ENCODE results near the gene PLCB1.

PLCB1 gene

DNA sequence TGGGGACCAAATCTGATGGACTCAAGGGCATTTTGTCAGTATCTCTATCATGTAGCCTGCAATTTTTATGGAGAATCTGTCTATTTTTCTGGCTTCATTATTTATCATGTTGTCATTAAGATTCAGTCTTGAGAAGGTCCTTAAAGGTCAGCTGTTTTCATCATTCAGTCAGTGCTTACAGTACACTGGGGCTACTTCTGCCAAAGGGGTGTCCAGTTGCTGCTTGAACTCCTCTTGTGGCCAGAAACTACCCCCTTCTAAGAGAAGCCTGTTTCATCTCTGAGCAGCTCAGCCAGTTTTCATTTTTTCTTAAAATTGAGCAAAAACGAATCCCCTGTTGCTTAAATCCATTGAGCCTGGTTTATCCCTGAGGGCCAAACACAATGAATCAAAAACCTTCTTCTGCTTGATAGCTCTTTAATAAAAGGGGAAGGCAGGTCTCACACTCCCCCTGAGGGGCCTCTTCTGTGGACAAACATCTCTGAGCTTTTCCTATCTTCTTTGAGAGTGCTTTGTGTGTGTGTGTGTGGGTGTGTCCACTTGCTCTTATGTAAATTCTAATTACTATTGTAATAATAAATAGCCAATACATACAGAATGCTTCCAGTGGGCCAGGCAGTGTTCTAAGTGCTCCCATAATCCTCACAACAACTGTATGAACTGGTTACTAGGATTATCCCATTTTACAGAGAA, 172.2 kb downstream of the PLCB1 start:
- no peak for DNase-seq
- TF ChIP-seq, protein P1, sequence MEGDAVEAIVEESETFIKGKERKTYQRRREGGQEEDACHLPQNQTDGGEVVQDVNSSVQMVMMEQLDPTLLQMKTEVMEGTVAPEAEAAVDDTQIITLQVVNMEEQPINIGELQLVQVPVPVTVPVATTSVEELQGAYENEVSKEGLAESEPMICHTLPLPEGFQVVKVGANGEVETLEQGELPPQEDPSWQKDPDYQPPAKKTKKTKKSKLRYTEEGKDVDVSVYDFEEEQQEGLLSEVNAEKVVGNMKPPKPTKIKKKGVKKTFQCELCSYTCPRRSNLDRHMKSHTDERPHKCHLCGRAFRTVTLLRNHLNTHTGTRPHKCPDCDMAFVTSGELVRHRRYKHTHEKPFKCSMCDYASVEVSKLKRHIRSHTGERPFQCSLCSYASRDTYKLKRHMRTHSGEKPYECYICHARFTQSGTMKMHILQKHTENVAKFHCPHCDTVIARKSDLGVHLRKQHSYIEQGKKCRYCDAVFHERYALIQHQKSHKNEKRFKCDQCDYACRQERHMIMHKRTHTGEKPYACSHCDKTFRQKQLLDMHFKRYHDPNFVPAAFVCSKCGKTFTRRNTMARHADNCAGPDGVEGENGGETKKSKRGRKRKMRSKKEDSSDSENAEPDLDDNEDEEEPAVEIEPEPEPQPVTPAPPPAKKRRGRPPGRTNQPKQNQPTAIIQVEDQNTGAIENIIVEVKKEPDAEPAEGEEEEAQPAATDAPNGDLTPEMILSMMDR (IDR thresholded peaks at IDR 0.05; ENCODE audit: low read depth, low read length) = no peak
- no peaks in the 10 kb centered on the region for H3K27me3 ChIP-seq (ENCODE audit: insufficient read depth, low read depth, severe bottlenecking)
- no peaks in the 10 kb centered on the region for H3K9me3 ChIP-seq (ENCODE audit: severe bottlenecking)
- no peak overlapping the region for H3K27ac ChIP-seq
- H3K4me3 ChIP-seq (ENCODE audit: low read depth, low read length) = no peak overlapping the region
- no peaks in the 10 kb centered on the region for H3K36me3 ChIP-seq

DNA sequence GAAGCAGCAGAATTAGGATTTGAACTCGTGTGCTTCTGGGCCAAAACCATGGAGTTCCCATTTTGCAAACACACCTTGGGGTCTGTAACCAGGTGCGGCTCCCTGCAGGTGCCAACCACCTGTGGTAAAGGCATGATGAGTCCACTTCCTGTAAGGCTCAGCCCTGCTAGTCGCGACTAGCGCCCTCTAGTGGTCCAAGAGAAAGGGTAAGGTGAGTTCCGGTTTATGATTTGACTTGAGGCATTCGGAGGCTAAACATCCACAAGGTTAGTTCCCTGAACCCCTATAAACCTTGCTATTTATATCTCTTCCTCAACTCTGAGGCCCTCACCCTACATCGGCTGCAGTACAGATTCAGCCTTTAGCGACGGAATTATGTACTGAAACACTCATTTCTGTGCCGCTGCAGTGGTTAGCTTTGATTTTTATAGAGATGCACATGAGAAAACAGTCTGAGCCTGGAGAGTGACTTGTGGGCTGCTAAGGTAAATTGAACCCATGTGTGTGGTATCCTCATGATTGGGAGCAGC, 173.4 kb downstream of the PLCB1 start:
- H3K27me3 ChIP-seq (ENCODE audit: insufficient read depth, low read depth, severe bottlenecking) = no peaks in the 10 kb centered on the region
- no peak overlapping the region for H3K27ac ChIP-seq
- peak; percentile 73 for DNase-seq
- no peaks in the 10 kb centered on the region for H3K36me3 ChIP-seq
- TF ChIP-seq, protein P1 (IDR thresholded peaks at IDR 0.05; ENCODE audit: low read depth, low read length) = peak; percentile 90
- H3K4me3 ChIP-seq (ENCODE audit: low read depth, low read length) = no peak overlapping the region
- no peaks in the 10 kb centered on the region for H3K9me3 ChIP-seq (ENCODE audit: severe bottlenecking)

DNA sequence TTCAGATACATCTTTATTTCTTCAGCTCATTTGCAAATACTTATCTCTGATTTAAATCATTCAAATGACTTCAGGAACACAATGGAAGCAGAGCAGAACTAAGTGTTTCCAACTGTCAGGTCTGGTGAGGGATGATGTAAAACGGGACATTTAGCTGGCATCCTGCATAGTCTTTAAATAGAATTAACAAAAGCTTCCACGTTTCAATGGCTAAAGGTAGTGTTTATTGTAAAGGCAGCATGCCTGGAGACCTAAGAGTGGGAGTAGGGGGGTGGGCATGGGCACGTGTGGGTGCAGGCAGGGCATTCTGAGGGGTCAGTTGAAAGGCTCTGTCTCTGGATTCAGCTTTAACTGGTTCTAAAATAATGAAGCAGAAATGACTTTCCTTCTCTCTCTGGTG, 174.9 kb downstream of the PLCB1 start:
- Histone ChIP-seq H3K27ac (no peak overlapping the region), H3K4me3 (ENCODE audit: low read depth, low read length) (no peak overlapping the region), H3K36me3 (no peaks in the 10 kb centered on the region), H3K27me3 (ENCODE audit: insufficient read depth, low read depth, severe bottlenecking) (no peaks in the 10 kb centered on the region), H3K9me3 (ENCODE audit: severe bottlenecking) (no peaks in the 10 kb centered on the region)
- DNase-seq = no peak
- TF ChIP-seq, protein P1 (IDR thresholded peaks at IDR 0.05; ENCODE audit: low read depth, low read length) = no peak

DNA sequence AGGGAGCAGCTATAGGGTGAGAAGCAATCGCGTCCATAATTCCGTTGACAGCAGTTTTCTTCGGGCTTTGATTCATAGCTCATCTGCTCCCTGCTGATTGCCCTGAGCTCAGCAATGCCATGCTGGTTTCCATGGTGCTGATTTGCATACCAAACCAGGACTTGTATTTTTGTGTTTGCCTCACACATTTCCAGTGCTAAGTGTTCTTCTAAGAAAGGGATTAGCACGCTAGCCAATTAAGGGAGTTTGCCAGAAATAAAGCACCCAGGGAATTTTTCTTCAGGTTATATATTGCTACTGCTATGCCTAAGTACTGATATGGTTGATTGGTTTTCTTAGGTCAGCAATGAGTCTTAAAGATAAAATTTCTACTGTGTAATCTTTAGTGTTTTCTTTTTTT, 177.6 kb downstream of the PLCB1 start:
- Histone ChIP-seq H3K9me3 (ENCODE audit: severe bottlenecking) (no peaks in the 10 kb centered on the region), H3K27me3 (ENCODE audit: insufficient read depth, low read depth, severe bottlenecking) (no peaks in the 10 kb centered on the region), H3K27ac (no peak overlapping the region), H3K36me3 (no peaks in the 10 kb centered on the region), H3K4me3 (ENCODE audit: low read depth, low read length) (no peak overlapping the region)
- TF ChIP-seq, protein P1 (IDR thresholded peaks at IDR 0.05; ENCODE audit: low read depth, low read length) = no peak
- no peak for DNase-seq

DNA sequence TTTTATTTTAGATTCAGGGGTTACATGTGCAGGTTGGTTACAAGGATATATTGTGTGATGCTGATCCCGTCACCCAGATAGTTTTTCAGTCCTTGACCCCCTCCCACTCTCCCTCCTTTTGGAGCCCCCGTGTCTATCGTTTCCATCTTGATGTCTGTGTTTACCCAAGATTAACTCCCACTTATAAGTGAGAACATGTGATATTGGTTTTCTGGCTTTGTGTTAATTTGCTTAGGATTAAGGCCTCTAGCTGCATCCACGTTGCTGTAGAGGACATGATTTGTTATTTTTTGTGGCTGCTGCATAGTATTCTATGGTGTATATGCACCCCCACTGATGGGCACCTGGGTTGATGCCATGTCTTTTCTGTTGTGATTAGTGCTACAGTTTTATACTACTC, 178.6 kb downstream of the PLCB1 start:
- Histone ChIP-seq H3K9me3 (ENCODE audit: severe bottlenecking) (no peaks in the 10 kb centered on the region), H3K27ac (no peak overlapping the region), H3K36me3 (no peaks in the 10 kb centered on the region), H3K27me3 (ENCODE audit: insufficient read depth, low read depth, severe bottlenecking) (no peaks in the 10 kb centered on the region), H3K4me3 (ENCODE audit: low read depth, low read length) (no peak overlapping the region)
- TF ChIP-seq, protein P1 (IDR thresholded peaks at IDR 0.05; ENCODE audit: low read depth, low read length) = no peak
- no peak for DNase-seq

DNA sequence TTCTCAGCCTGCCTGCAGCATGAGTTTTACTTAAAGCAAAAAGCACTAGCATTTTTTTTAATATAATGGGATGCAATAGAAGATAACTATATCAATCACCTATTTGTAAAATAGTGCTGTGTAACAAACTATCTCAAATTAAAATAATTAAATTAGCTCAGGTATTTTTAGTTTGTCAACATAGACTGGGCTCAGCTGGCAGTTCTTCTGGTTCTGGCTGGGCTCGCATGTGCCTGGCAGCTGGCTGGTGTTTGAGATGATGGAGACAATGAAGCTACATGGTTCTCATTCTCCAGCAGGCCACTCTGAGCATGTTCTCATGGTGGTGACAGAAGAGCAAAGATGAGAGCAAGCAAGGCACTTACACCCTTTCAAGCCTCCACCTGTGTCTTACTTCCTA, 181.0 kb downstream of the PLCB1 start:
- Histone ChIP-seq H3K27me3 (ENCODE audit: insufficient read depth, low read depth, severe bottlenecking) (no peaks in the 10 kb centered on the region), H3K4me3 (ENCODE audit: low read depth, low read length) (no peak overlapping the region), H3K36me3 (no peaks in the 10 kb centered on the region), H3K27ac (no peak overlapping the region), H3K9me3 (ENCODE audit: severe bottlenecking) (no peaks in the 10 kb centered on the region)
- TF ChIP-seq, protein P1 (IDR thresholded peaks at IDR 0.05; ENCODE audit: low read depth, low read length) = no peak
- DNase-seq = no peak
